Fibroblast of pulmonary artery (primary cell): ENCODE measurements around the gene HS2ST1.

Source experiments
- DNase-seq: peaks from one replicate; pipeline ENCODE4 v3.0.0-alpha.2; 2010; ENCODE audit warnings: low read depth
- H3K4me3 ChIP-seq: replicated peaks from 2 replicates; pipeline ENCODE4 v1.5.1; 2011; ENCODE audit warnings: low read depth, mild to moderate bottlenecking, control low read depth, low read length, moderate library complexity
- TF ChIP-seq, protein P1 (sequence below): IDR thresholded peaks from 2 replicates; pipeline ENCODE4 v1.5.1; 2011; ENCODE audit warnings: mild to moderate bottlenecking, control low read depth, low read length, inconsistent platforms; ENCODE audit errors: missing control alignments

Gene HS2ST1

DNA sequence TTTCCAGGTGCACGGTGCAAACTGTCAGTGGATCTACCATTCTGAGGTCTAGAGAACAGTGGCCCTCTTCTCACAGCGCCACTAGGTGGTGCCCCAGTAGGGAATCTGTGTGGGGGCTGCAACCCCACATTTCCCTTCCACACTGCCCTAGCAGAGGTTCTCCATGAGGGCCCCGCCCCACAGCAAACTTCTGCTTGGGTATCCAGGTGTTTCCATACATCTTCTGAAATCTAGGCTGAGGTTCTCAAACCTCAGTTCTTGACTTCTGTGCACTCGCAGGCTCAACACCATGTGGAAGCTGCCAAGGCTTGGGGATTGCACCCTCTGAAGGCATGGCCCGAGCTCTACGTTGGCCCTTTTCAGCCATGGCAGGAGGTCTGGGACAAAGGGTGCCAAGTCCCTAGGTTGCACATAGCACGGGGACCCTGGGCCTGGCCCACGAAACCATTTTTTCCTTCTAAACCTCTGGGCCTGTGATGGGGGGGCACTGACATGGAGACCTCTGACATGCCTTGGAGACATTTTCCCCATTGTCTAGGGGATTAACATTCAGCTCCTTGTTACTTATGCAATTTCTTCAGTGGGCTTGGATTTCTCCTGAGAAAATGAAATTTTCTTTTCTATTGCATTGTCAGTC lies 10.0 kb downstream of the HS2ST1 start:
- H3K4me3 ChIP-seq: no peak overlapping the region
- DNase-seq: no peak
- TF ChIP-seq, protein P1, sequence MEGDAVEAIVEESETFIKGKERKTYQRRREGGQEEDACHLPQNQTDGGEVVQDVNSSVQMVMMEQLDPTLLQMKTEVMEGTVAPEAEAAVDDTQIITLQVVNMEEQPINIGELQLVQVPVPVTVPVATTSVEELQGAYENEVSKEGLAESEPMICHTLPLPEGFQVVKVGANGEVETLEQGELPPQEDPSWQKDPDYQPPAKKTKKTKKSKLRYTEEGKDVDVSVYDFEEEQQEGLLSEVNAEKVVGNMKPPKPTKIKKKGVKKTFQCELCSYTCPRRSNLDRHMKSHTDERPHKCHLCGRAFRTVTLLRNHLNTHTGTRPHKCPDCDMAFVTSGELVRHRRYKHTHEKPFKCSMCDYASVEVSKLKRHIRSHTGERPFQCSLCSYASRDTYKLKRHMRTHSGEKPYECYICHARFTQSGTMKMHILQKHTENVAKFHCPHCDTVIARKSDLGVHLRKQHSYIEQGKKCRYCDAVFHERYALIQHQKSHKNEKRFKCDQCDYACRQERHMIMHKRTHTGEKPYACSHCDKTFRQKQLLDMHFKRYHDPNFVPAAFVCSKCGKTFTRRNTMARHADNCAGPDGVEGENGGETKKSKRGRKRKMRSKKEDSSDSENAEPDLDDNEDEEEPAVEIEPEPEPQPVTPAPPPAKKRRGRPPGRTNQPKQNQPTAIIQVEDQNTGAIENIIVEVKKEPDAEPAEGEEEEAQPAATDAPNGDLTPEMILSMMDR: no peak

DNA sequence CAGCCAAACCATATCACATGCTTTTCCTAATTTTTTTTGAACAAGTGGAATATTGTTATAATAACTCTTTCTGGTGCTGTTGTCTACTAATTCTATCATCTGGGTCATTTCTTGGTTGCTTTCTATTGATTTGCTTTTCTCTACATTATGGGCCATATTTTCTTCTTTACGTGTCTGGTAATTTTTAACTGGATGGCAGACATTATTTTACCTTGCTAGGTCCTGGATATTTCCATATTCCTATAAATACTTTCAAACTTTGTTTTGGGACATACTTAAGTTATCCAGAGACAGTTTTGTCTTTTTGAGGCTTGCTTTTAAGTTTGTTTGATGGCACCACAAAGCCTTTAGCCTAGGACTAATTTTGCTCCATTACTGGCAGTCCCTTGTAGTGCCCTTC lies 11.3 kb downstream of the HS2ST1 start:
- TF ChIP-seq, protein P1: no peak
- no peak overlapping the region for H3K4me3 ChIP-seq
- DNase-seq: no peak

DNA sequence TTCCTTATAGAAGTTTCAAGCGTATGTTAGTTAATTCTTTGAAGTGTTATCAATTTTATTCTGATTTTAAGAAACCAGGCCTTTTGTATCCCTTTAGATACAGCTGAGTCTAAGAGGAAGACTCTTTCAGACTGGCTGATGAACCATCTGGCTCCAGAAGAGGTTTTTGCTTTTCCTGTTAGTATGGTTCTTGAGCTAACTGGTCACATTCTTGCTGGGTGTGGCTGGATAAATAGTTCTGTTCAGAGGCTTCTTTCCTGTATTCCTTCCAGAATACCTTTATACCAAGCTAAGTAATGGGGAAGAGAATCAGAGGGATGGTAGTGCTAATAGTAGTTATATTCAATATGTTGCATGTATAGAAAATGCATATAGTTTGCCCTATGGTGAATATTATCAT lies 12.4 kb downstream of the HS2ST1 start:
- no peak overlapping the region for H3K4me3 ChIP-seq
- DNase-seq: peak; percentile 23
- TF ChIP-seq, protein P1: no peak

DNA sequence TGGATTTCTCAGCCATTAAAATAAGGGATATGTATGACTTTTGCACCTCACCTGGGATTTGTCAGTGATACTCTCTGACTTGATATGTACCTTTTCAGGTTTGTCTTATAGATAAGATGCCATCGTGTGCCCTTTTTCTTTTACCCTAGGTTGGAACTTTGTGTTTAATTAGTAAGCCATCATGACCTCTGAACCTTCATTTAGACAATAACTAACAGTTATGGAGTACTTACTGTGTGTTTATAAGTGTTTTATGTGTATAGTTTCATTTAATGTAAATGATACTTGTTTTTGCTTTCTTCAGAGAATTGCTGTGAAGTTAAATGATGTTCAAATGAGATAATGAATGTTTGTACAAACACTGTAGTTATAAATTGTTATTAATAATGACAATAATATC lies 14.4 kb downstream of the HS2ST1 start:
- no peak for DNase-seq
- TF ChIP-seq, protein P1: no peak
- no peak overlapping the region for H3K4me3 ChIP-seq

DNA sequence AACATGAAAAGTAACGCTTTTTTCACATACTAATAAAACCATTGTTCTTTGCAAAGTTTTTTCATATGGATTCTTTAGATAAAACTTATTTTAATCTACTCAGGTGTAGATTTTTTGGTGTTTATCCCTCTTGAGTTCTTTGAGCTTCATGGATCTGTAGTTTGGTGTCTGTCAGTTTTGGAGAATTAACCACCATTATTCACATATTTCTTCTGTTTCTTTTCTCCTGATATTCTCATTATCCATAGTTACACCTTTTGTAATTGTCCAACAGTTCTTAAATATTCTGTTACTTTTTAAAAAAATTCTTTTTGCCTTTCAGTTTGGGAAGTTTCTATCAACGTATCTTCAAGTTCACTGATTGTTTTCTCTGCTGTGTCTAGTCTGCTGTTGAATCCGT lies 18.6 kb downstream of the HS2ST1 start:
- no peak for DNase-seq
- TF ChIP-seq, protein P1: no peak
- H3K4me3 ChIP-seq: no peak overlapping the region

DNA sequence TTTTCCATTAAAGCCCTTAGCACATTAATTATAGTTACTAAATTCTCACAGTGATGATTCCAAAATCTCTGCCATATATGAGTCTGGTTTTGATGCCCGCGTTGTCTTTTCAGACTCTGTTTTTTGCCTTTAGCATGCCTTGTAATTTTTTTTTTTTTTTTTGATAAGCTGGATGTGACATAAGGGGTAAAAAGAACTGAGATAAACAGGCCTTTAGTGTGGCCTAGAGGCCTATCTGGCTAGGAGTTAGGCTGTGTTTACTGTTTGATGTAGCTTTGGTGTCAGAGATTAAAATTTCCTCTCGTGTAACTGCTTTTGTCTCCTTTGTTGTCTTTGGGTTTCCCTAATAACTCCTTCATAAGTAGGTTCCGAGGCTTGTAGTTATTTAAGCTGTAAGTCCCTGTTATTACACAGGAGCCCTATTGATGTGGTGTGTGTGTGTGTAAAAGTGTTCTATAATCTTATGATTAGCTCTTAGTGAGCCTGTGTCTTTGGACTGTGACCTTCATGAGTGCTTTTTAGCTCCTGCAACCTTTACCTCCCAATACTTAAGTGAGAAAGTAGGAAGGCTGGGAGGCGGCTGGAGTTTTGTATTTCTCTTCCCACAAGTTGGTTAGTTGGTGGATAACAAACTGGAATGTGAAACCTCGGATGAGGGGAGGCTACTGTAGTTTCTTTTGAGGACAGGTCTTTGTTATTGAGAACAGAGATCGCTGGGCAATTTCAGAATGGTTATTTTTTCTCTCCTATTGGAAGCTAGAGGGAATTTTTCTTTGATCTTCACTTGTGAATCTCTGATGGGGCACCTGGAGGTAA lies 19.3 kb downstream of the HS2ST1 start:
- no peak for DNase-seq
- TF ChIP-seq, protein P1: no peak
- no peak overlapping the region for H3K4me3 ChIP-seq
